ENCODE measurements around the gene KIF5B. TPM values are rescaled to one million over a fixed set of nuclear protein-coding genes. Genes with fewer than 3 reads are reported as not detected.

The KIF5B gene
- total and polyA plus RNA-seq, 7 donors = 42.6 to 270 (median 199) TPM

- intact Hi-C loops (cut with DNase I) = no loop called here
- DNase-seq = no peak
- Histone ChIP-seq H3K27ac (no peak overlapping the region), H3K4me3 (no peak overlapping the region), H3K4me1 (no peaks in the 10 kb centered on the region), H3K27me3 (no peaks in the 10 kb centered on the region), H3K36me3 (no peaks in the 10 kb centered on the region), H3K9me3 (no peaks in the 10 kb centered on the region)
- 71 to 72% methylated on average over 2 of the region's 2 CpGs for WGBS, 2 donors
- TF ChIP-seq POLR2AphosphoS5 (IDR thresholded peaks at IDR 0.05) (no peak), POLR2A (IDR thresholded peaks at IDR 0.05) (no peak), EP300 (IDR thresholded peaks at IDR 0.05) (no peak)
- TF ChIP-seq, protein P1, sequence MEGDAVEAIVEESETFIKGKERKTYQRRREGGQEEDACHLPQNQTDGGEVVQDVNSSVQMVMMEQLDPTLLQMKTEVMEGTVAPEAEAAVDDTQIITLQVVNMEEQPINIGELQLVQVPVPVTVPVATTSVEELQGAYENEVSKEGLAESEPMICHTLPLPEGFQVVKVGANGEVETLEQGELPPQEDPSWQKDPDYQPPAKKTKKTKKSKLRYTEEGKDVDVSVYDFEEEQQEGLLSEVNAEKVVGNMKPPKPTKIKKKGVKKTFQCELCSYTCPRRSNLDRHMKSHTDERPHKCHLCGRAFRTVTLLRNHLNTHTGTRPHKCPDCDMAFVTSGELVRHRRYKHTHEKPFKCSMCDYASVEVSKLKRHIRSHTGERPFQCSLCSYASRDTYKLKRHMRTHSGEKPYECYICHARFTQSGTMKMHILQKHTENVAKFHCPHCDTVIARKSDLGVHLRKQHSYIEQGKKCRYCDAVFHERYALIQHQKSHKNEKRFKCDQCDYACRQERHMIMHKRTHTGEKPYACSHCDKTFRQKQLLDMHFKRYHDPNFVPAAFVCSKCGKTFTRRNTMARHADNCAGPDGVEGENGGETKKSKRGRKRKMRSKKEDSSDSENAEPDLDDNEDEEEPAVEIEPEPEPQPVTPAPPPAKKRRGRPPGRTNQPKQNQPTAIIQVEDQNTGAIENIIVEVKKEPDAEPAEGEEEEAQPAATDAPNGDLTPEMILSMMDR (IDR thresholded peaks at IDR 0.05) = no peak
These were observed 78.1 kb downstream of the KIF5B start for GRCh38 chr10:31978156-31978483.

DNA sequence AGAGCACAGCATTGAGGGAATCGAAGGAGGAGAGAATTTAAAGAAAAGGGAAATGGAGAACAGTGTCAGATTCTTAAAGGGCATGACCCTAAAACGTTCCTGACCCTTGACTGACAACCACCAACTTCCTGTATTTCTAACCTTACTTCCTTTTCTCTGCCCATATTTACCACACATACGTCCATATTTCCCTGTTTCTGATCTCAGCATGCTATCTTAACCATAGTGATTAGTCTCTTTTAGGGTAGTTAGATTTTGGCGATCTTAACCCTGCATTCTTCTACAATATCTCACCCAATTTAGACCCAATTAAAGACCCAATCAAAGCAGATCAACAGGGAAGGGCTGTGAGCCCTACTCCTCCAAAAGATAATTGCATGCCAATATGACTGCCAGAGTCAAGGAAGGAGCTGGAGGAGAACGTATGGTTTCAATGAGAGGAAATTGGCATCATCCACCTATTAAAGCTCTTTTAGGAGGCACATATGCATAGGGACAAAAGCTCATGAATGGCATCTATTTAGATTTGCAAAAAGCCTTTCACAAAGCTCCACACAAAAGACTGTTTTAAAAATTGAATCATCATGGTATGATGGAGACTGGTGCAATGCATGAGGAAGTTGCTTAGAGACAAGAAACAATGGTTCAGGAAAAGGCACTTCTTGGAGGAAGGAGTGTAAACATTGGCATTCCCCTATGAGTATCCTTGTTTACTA lies 78.6 kb downstream of the KIF5B start:
- TF ChIP-seq POLR2AphosphoS5 (IDR thresholded peaks at IDR 0.05) (no peak), EP300 (IDR thresholded peaks at IDR 0.05) (no peak), POLR2A (IDR thresholded peaks at IDR 0.05) (no peak)
- TF ChIP-seq, protein P1 (IDR thresholded peaks at IDR 0.05) = no peak
- Histone ChIP-seq H3K27me3 (no peaks in the 10 kb centered on the region), H3K27ac (no peak overlapping the region), H3K36me3 (no peaks in the 10 kb centered on the region), H3K4me1 (no peaks in the 10 kb centered on the region), H3K4me3 (no peak overlapping the region), H3K9me3 (no peaks in the 10 kb centered on the region)
- whole genome bisulfite sequencing, 2 donors = 42 to 57% methylated on average over 5 of the region's 5 CpGs
- intact Hi-C loops (cut with DNase I) = no loop called here
- no peak for DNase-seq

GRCh38 chr10:31975157-31975765 lies 81.0 kb downstream of the KIF5B start:
- Histone ChIP-seq H3K4me3 (no peak overlapping the region), H3K4me1 (no peaks in the 10 kb centered on the region), H3K9me3 (no peaks in the 10 kb centered on the region), H3K27ac (no peak overlapping the region), H3K27me3 (no peaks in the 10 kb centered on the region), H3K36me3 (no peaks in the 10 kb centered on the region)
- TF ChIP-seq POLR2AphosphoS5 (IDR thresholded peaks at IDR 0.05) (no peak), POLR2A (IDR thresholded peaks at IDR 0.05) (no peak), EP300 (IDR thresholded peaks at IDR 0.05) (no peak)
- TF ChIP-seq, protein P1 (IDR thresholded peaks at IDR 0.05) = no peak
- no peak for DNase-seq
- intact Hi-C loops (cut with DNase I) = no loop called here
- 87 to 92% methylated on average over 6 of the region's 6 CpGs for WGBS, 2 donors

- no peak for TF ChIP-seq EP300 (IDR thresholded peaks at IDR 0.05)
- no peak for TF ChIP-seq POLR2AphosphoS5 (IDR thresholded peaks at IDR 0.05)
- TF ChIP-seq, protein P1 (IDR thresholded peaks at IDR 0.05) = no peak
- no peak for TF ChIP-seq POLR2A (IDR thresholded peaks at IDR 0.05)
- Histone ChIP-seq H3K9me3 (no peaks in the 10 kb centered on the region), H3K4me3 (no peak overlapping the region), H3K27ac (no peak overlapping the region), H3K27me3 (no peaks in the 10 kb centered on the region), H3K4me1 (no peaks in the 10 kb centered on the region), H3K36me3 (no peaks in the 10 kb centered on the region)
- intact Hi-C loops (cut with DNase I) = no loop called here
- no peak for DNase-seq
- WGBS, 2 donors = 88 to 91% methylated on average over 4 of the region's 4 CpGs
These were observed 81.6 kb downstream of the KIF5B start for GRCh38 chr10:31974434-31975124.

All from sigmoid colon (tissue), 7 donors.